Measurements from ENCODE around the gene SORCS2.

DNA sequence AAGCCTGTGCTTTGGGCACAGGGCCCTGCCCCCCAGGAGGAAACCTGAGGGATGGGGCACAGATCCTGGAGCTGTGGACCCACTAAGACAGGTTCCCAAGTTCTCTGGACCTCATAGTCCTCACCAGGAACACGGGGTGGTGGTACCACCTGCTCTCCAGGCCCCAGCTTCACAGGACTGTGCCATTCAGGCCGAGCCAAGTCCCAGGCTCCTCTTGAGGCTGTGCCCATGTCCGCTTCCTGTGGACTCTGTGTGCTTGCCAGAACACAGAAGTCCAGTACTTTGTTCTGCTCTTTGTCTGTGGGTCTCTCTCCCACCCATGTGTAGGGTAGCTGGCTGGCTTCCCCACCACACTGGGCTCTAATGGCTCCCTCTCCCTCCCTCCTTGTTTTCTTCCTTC, 346.8 kb downstream of the SORCS2 start:
- no peak for TF ChIP-seq CTCF (optimal IDR thresholded peaks at IDR 0.05 in 1 of 3, IDR thresholded peaks at IDR 0.05 in 1 of 3, conservative IDR thresholded peaks at IDR 0.05 in 1 of 3; ENCODE audit: extremely low read depth in 1 of 3, insufficient read depth in 2 of 3, low read length in 3 of 3)
- no peak for TF ChIP-seq EZH2 (IDR thresholded peaks at IDR 0.05; ENCODE audit: low read length)

Measured in keratinocyte (primary cell).